GM21367 (cell line): ENCODE measurements around the gene LIN28B.

ENCODE experiments used
- ATAC-seq: cut with Tn5 transposase; IDR thresholded peaks from one replicate; pipeline ENCODE4 v1.9.1; 2021; ENCODE audit not compliant: unreplicated experiment

The LIN28B gene

DNA sequence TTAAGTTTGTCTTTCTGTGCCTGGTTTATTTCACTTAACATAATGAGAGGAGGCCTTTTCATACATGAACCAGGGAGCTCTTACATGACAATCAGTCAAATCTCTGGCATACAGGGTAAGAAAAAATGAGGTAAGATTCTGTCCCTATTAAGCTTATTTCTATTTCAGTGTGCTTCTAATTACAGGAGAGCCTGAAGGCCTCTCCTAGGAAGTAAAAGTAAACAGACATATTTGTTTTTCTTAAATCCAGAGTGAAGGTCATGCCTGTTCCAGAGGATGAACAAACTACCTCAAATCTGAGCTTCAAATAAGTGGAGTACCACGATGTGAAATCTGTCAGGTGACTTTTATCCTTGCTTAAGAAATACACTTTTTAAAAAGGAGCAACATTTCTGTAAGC lies 150.3 kb downstream of the LIN28B start:
- ATAC-seq: no peak

DNA sequence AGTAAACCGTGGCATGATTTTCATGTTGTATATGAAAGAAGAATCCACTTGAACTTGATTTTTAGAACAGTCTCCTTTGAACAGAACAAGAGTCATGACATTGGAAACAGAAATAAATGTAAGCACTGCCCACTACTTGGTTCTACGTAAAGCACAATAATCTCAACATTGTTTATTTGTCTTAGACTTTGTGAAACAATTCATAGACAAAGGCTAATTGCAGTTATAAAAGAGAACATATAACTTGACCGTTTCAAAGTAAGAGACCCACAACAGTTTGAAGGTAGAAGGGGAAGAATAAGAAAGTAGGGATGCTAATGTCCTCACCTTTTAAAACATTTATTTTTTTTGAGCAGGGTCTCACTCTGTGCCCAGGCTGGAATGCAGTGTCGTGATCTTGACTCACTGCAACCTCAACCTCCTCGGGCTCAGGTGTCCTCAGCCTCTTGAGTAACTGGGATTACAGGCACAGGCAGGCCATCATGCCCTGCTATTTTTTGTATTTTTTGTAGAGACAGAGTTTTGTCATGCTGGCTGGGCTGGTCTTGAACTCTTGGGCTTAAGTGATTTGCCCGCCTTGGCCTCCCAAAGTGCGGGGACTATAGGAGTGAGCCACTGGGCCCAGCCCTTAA lies 151.8 kb downstream of the LIN28B start:
- no peak for ATAC-seq

DNA sequence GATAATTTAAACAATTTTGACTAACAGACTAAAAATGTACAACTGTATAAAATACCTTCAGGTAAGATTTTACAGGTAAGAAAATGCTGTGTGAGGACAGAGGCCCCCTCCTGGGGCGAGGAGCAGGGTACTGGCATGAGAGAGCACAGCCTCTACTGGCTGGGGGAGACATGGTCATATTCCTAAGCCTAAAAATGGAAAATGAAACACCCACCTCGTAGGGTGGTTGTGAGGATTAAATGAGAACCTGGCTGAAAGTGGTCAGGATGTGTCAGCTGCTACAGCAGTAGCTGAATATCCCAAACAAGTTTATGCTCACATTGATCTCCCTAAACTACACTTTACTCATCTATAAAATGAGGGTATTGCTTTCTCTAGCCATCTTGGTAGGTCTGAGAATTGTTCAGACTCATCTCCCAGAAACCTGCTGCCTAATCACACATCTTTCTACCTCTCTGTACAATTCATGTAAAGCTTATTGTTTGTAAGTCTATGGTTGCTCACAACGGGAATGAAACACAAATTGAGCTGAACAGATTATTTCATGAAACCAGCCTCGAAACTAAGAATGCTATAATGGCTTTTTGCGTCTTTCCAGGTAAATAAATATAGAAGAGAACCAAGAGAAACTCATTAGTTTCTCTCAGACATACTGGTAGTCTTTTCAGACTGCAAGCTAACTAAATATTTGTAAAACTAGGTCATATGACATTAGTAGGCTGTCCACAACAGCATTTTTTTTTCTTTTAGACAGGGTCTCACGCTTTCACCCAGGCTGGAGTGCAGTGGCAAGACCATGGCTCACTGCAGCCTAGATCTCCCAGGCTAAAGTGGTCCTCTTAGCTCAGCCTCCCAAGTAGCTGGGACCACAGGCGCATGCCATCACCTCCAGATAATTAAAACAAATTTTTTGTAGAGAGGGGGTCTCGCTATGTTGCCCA lies 153.3 kb downstream of the LIN28B start:
- no peak for ATAC-seq

DNA sequence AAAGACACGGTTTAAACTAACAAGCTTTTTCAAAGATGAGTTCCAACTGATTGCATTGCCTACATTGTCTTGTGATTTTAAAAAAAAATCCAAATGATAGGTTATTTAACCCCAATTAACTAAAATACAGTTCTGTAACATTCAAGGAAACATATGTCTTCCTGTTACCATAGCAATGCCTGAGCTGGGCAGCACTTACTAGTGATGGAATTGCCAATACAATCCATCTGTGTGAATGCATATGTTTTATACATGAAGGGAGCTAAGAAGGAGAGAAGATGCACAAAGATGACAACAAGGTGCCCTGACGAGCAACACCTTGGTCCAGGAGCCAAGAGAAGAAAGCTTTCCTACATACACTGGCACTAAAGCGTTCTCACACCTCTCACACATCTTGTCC lies 154.2 kb downstream of the LIN28B start:
- no peak for ATAC-seq

DNA sequence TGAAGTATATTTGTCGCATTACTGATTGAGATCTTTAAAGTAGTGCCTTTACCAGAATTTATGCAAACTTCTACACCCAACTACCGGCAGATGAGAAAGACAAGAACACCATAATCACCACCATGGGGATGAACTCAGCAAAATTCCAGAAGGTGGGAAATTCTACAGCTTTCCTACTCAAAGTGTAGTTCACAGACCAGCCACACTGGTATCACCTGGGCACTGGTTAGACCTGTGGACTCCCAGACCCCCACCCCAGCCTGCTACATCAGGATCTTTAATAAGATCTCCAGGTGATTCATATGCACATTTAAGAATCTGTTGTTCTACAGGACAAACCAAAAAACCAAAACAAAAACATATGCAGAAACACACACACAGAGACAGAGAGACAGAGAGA lies 155.0 kb downstream of the LIN28B start:
- no peak for ATAC-seq

DNA sequence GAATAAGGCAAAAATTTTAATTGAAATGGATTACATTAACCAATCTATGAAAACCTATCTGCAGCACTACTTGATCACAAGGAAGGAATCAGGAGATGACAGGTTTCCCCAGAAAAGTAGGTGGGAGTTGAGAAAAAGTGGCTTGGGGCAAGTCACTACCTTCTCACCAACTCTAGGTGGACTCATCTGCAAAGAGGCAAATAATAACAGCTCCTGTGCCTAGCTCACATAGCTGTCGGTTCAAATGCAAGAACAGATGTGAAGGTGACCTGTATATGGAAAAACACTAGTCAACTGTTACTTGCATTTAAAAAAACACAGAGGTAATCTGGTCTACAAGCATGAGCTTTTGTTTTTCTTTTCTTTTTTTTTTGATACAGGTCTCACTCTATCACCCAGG lies 155.7 kb downstream of the LIN28B start:
- ATAC-seq: no peak

DNA sequence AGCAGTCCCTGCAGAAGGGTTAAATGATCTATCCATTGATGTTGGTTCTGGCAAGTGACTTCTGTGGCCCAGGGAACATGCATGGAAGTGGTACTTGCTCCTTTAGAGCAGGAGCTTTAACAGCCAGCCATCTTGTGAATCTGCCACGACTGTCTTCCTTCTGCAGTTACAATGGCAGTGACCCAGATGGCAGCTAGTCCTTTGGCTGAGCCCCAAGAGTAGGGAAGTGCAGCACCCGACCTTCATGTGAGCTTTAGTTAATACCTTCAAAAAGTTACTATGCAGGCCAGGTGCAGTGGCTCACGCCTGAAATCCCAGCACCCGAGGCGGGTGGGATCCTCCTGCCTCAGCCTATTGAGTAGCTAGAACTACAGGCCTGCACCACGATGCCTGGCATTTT lies 156.5 kb downstream of the LIN28B start:
- ATAC-seq: no peak

DNA sequence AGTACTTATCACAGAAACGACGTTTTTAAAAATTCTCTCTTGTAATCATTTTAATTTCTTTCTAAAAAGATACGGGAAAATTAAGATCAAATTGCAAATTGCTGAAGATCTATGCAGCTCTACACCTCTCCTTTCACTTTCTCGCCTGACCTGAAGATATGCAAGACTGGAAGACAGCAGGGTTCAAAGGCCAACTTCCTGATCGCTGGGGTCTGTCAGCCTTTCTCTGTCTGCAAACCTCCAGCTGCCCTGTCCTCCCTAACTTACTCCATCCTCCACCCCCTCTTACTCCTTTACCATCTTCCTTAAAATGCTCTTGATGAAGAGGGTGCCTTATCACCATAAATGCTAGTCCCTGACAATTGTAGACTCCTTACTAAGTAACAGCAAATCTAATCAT lies 159.2 kb downstream of the LIN28B start:
- no peak for ATAC-seq

DNA sequence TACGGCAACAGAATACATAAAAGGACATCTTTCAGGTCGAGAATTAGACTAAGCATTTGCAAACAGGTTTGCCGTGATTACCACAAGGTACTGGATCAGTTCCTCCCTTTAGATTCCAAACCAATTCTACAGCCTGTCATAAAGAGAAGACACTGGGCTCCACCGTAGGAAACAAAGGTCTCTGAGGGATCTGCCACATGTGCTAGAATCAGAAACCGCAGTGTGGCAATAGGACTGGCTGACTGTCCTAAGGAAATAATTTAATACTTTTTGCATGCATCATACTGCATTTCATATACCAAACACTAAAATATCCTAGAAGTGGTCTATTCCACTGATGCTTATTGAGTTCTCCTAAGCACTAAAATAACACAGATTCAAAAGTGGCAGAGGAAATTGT lies 163.7 kb downstream of the LIN28B start:
- no peak for ATAC-seq

DNA sequence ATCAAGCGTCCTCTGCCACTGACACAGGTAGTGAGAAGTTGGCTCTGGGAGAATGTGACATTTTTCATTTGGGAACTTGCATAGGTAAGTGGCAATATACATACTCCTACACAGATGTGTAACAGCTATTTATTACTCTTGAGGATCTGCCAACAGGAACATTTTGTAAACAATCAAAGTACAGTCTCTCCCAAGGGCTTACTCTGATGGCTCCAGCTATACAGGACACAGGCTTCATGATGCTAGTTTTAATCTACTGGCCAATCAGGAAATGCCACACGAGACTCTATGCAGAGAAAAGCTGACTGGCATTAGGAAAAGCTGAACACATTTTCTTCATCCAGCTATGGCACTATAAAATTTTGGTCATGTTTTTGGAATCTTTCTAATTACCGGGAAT lies 165.1 kb downstream of the LIN28B start:
- no peak for ATAC-seq

DNA sequence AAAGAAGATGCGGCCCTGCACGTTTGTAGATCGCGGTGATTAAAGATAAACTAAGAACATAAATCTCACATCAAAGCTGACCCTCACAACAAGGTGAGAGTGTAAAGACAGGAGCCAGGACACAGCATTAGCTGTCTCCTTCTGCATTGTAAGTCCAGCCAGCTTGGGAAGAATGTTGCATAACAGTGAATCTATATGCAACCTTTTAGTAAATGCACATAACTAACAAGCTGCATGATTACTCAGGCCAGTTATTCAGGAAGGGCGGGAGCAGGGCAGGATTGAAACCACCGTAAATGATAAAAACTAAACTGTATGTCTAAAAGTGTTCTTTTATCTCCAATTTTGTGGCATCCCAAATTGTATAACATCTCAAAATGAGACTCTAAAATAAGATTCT lies 165.8 kb downstream of the LIN28B start:
- ATAC-seq: no peak
